Right lobe of liver (tissue), 4 donors: ENCODE data around the gene BAZ2A.

Experiments
- CTCF ChIP-seq, 4 donors: fragments of 200-600 bp in 3 of 4; fragments of 450-650 bp in 1 of 4; IDR thresholded peaks; one replicate each; pipeline versions ENCODE4 v1.5.1 to v1.8.0; 2016 to 2022; ENCODE audit warnings: antibody characterized with exemption in 4 of 4, mild to moderate bottlenecking in 2 of 4
- POLR2A ChIP-seq: fragments of 450-650 bp; IDR thresholded peaks from one replicate; pipeline ENCODE4 v1.6.1; 2017; ENCODE audit warnings: antibody characterized with exemption, mild to moderate bottlenecking
- donor health status: DM: no; HTN: no; CAD: no.
- donor health status: DM: no; HTN: no; CAD: no.
- donor health status: DM: no; HTN: yes; CAD: no.

GRCh38 chr12:56641219-56641618, 11.1 kb upstream of the BAZ2A start:
- no peak for TF ChIP-seq CTCF (IDR thresholded peaks at IDR 0.05)
- no peak for TF ChIP-seq POLR2A
